Prostate gland (tissue), 2 donors: ENCODE results near the gene CAMK2N2.

Experiments used
- POLR2A ChIP-seq: fragments of 450-650 bp; IDR thresholded peaks from one replicate; pipeline ENCODE4 v1.6.1; 2016; ENCODE audit warnings: antibody characterized with exemption, mild to moderate bottlenecking
- POLR2AphosphoS5 ChIP-seq: sonication (generic); formaldehyde crosslinking; IDR thresholded peaks from one replicate; pipeline ENCODE4 v1.6.1; 2017; ENCODE audit warnings: antibody characterized with exemption
- TF ChIP-seq, protein P1 (sequence below), 4 experiments: fragments of 200-600 bp in 2 of 4; fragments of 450-650 bp in 2 of 4; sonication (generic) in 2 of 4; IDR thresholded peaks; 1 replicate in 3 of 4; 2 replicates in 1 of 4; pipeline ENCODE4 v1.5.1; 2016 to 2019; ENCODE audit warnings: antibody characterized with exemption in 4 of 4, mild to moderate bottlenecking in 2 of 4, moderate library complexity in 2 of 4

- TF ChIP-seq, protein P1, sequence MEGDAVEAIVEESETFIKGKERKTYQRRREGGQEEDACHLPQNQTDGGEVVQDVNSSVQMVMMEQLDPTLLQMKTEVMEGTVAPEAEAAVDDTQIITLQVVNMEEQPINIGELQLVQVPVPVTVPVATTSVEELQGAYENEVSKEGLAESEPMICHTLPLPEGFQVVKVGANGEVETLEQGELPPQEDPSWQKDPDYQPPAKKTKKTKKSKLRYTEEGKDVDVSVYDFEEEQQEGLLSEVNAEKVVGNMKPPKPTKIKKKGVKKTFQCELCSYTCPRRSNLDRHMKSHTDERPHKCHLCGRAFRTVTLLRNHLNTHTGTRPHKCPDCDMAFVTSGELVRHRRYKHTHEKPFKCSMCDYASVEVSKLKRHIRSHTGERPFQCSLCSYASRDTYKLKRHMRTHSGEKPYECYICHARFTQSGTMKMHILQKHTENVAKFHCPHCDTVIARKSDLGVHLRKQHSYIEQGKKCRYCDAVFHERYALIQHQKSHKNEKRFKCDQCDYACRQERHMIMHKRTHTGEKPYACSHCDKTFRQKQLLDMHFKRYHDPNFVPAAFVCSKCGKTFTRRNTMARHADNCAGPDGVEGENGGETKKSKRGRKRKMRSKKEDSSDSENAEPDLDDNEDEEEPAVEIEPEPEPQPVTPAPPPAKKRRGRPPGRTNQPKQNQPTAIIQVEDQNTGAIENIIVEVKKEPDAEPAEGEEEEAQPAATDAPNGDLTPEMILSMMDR (IDR thresholded peaks at IDR 0.05) = no peak
- no peak for TF ChIP-seq POLR2A
- TF ChIP-seq POLR2AphosphoS5 = no peak
Measured at GRCh38 chr3:184222521-184222920, 38.8 kb downstream of the CAMK2N2 start.
